ENCODE measurements around the gene HSD11B1L. TPM values are rescaled to one million over a fixed set of nuclear protein-coding genes. Genes with fewer than 3 reads are reported as not detected.
A peak's percentile ranks its signal among the peaks of the same experiment; 100 is the strongest.

The HSD11B1L gene
- total RNA-seq, 2 donors from 2014 or later, result 7.7 to 12.7 TPM

DNA sequence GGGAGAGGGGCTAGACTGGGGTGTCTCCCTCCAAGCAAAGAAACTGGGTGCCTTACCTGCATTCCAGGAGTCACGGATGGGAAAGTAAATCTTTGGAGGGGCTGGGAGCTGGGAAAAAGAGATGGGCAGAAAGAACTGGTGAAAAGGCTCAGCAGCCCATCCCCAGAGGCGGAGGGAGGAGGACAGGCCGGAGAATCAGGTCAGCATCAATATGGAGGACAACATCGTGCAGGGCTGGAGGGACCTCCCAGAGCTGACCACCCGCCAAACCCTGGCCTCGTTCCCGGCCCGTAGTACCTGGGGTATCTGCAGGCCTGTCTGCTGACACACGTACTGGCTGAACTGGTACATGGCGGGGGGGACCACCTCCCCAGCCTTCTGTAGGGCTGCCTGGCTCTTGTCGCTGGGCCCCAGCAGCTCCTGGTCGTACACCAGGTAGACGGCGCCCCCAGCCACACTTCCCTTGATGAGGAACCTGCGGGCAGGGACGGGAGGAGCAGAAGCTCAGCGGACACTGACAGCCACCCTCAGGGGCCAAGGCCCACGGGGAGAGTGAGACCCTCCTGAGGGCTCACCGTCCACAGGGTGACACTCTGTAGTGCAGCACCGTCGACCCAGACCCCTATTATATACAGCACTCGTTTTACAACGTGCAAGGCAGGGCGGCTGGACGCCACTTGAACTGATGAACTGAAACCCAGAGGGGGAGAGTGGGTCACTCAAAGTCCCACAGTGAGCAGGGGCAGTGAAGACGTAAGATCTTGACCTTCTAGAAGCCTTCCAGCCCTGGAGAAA lies 1.3 kb upstream of the HSD11B1L start:
- H3K27ac ChIP-seq (ENCODE audit: low read depth, low read length), result no peak overlapping the region
- H3K36me3 ChIP-seq (ENCODE audit: control insufficient read depth, insufficient read depth, low read length), result peaks cover 6% of the 10 kb centered on the region
- Mint-ChIP-seq H3K4me3 (peak overlapping the region; percentile 95), H3K36me3 (ENCODE audit: low read depth) (no peaks in the 10 kb centered on the region), H3K9me3 (no peaks in the 10 kb centered on the region), H3K27me3 (ENCODE audit: insufficient read depth) (peaks cover 10% of the 10 kb centered on the region), H3K27ac (peak overlapping the region; percentile 98), H3K4me1 (peaks cover 13% of the 10 kb centered on the region)
- H3K9ac ChIP-seq (ENCODE audit: extremely low read depth, low read length, poor library complexity, severe bottlenecking), result peak overlapping the region; percentile 80
- peak; percentile 65 for DNase-seq
- no peaks in the 10 kb centered on the region for H3K27me3 ChIP-seq (ENCODE audit: control insufficient read depth, insufficient read depth, low read length, poor library complexity, severe bottlenecking)
- TF ChIP-seq CTCF (conservative IDR thresholded peaks at IDR 0.05), result no peak
- H3K4me3 ChIP-seq (ENCODE audit: low read length), result peak overlapping the region; percentile 93
- 60 to 63% methylated on average over 17 to 26 of the region's 26 CpGs for WGBS, 2 experiments (ENCODE audit: insufficient coverage in 1 of 2, insufficient read length in 1 of 2)
- H3K4me1 ChIP-seq (ENCODE audit: control insufficient read depth, insufficient read depth, low read length), result no peaks in the 10 kb centered on the region
- no peaks in the 10 kb centered on the region for H3K9me3 ChIP-seq (ENCODE audit: control insufficient read depth, low read length)

GRCh38 chr19:5680084-5680436 lies 767 bp upstream of the HSD11B1L start:
- no peak for TF ChIP-seq CTCF (conservative IDR thresholded peaks at IDR 0.05)
- H3K27me3 Mint-ChIP-seq (ENCODE audit: insufficient read depth), result peaks cover 10% of the 10 kb centered on the region
- peak overlapping the region; percentile 98 for H3K27ac Mint-ChIP-seq
- H3K4me1 ChIP-seq (ENCODE audit: control insufficient read depth, insufficient read depth, low read length), result no peaks in the 10 kb centered on the region
- peak overlapping the region; percentile 80 for H3K9ac ChIP-seq (ENCODE audit: extremely low read depth, low read length, poor library complexity, severe bottlenecking)
- H3K9me3 Mint-ChIP-seq, result no peaks in the 10 kb centered on the region
- H3K36me3 ChIP-seq (ENCODE audit: control insufficient read depth, insufficient read depth, low read length), result peaks cover 6% of the 10 kb centered on the region
- 0 to 2% methylated on average over 12 to 23 of the region's 23 CpGs for WGBS, 2 experiments (ENCODE audit: insufficient coverage in 1 of 2, insufficient read length in 1 of 2)
- H3K9me3 ChIP-seq (ENCODE audit: control insufficient read depth, low read length), result no peaks in the 10 kb centered on the region
- H3K4me1 Mint-ChIP-seq, result peaks cover 13% of the 10 kb centered on the region
- H3K27me3 ChIP-seq (ENCODE audit: control insufficient read depth, insufficient read depth, low read length, poor library complexity, severe bottlenecking), result no peaks in the 10 kb centered on the region
- peak overlapping the region; percentile 95 for H3K4me3 Mint-ChIP-seq
- H3K4me3 ChIP-seq (ENCODE audit: low read length), result peak overlapping the region; percentile 93
- H3K27ac ChIP-seq (ENCODE audit: low read depth, low read length), result no peak overlapping the region
- DNase-seq, result no peak
- H3K36me3 Mint-ChIP-seq (ENCODE audit: low read depth), result no peaks in the 10 kb centered on the region

DNA sequence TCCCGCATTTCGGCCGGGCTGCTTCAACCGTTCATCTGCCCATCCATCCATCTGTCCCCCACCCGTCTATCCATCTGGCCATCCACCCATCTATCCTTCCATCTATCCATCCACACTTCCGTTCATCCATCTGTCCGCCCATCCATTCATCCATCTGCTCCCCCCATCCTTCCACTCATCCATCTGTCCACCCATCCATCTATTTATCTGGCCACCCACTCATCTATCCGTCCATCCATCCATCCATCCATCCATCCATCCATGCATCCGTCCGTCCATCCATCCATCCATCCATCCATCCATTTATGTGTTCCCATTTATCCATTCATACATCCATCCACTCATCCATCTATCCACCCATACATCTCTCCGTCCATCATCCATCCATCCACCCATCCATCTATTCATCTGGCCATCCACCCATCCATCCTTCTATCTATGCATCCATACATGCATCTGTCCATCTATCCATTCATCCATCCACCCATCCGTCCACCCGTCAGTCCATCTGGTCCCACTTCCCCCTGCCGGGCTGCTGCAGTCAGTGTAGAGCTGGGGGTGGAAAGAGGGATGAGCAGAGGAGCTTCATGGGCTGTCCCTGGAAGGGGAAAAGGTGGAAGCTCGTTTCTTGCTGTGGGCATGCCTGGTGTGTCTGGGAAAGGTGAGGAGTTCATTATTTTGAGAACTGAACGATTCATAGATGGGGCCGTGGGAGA lies 722 bp downstream of the HSD11B1L start:
- H3K9me3 ChIP-seq (ENCODE audit: control insufficient read depth, low read length), result no peaks in the 10 kb centered on the region
- H3K27me3 ChIP-seq (ENCODE audit: control insufficient read depth, insufficient read depth, low read length, poor library complexity, severe bottlenecking), result no peaks in the 10 kb centered on the region
- Mint-ChIP-seq H3K4me1 (peaks cover 8% of the 10 kb centered on the region), H3K9me3 (no peaks in the 10 kb centered on the region), H3K27ac (no peak overlapping the region), H3K4me3 (peak overlapping the region; percentile 95), H3K27me3 (ENCODE audit: insufficient read depth) (peaks cover 10% of the 10 kb centered on the region), H3K36me3 (ENCODE audit: low read depth) (no peaks in the 10 kb centered on the region)
- peak overlapping the region; percentile 93 for H3K4me3 ChIP-seq (ENCODE audit: low read length)
- DNase-seq, result peak; percentile 45
- 75 to 76% methylated on average over 14 to 17 of the region's 17 CpGs for WGBS, 2 experiments (ENCODE audit: insufficient coverage in 1 of 2, insufficient read length in 1 of 2)
- no peak overlapping the region for H3K27ac ChIP-seq (ENCODE audit: low read depth, low read length)
- H3K4me1 ChIP-seq (ENCODE audit: control insufficient read depth, insufficient read depth, low read length), result no peaks in the 10 kb centered on the region
- no peak for TF ChIP-seq CTCF (conservative IDR thresholded peaks at IDR 0.05)
- peak overlapping the region; percentile 34 for H3K9ac ChIP-seq (ENCODE audit: extremely low read depth, low read length, poor library complexity, severe bottlenecking)
- H3K36me3 ChIP-seq (ENCODE audit: control insufficient read depth, insufficient read depth, low read length), result peaks cover 6% of the 10 kb centered on the region

Data from endodermal cell (in vitro differentiated cells).